Smooth muscle cell of the brain vasculature (primary cell): ENCODE data around the gene TYW1B.
"Not testable (repeated sequence)": the region's sequence is repeated elsewhere in the genome, so short reads cannot be mapped to it uniquely, and the experiment has no call there.

Experiments used
- DNase-seq: peaks from one replicate; pipeline ENCODE4 v3.0.0-alpha.2; 2012; ENCODE audit warnings: low read depth, low spot score

TYW1B gene

GRCh38 chr7:72626428-72627011 lies 201.5 kb downstream of the TYW1B start:
- not testable (repeated sequence) for DNase-seq

GRCh38 chr7:72625721-72626423 lies 202.1 kb downstream of the TYW1B start:
- DNase-seq, result not testable (repeated sequence)

- DNase-seq, result no peak
These were observed 205.5 kb downstream of the TYW1B start for GRCh38 chr7:72622532-72622931.

GRCh38 chr7:72621761-72622187 lies 206.2 kb downstream of the TYW1B start:
- not testable (repeated sequence) for DNase-seq

- not testable (repeated sequence) for DNase-seq
These were observed 207.1 kb downstream of the TYW1B start for GRCh38 chr7:72620923-72621322.

GRCh38 chr7:72618435-72619180 lies 209.4 kb downstream of the TYW1B start:
- not testable (repeated sequence) for DNase-seq

GRCh38 chr7:72609761-72610160 lies 218.2 kb downstream of the TYW1B start:
- DNase-seq, result not testable (repeated sequence)

GRCh38 chr7:72607988-72608387 lies 220.0 kb downstream of the TYW1B start:
- DNase-seq, result not testable (repeated sequence)

GRCh38 chr7:72605863-72606431 lies 222.1 kb downstream of the TYW1B start:
- DNase-seq, result not testable (repeated sequence)

GRCh38 chr7:72604771-72605611 lies 223.0 kb downstream of the TYW1B start:
- not testable (repeated sequence) for DNase-seq

- not testable (repeated sequence) for DNase-seq
These were observed 224.5 kb downstream of the TYW1B start for GRCh38 chr7:72603476-72603875.

GRCh38 chr7:72603073-72603472 lies 224.9 kb downstream of the TYW1B start:
- no peak for DNase-seq

GRCh38 chr7:72601683-72602082 lies 226.3 kb downstream of the TYW1B start:
- DNase-seq, result not testable (repeated sequence)

GRCh38 chr7:72590023-72590422 lies 238.0 kb downstream of the TYW1B start:
- DNase-seq, result not testable (repeated sequence)

- DNase-seq, result not testable (repeated sequence)
These were observed 240.7 kb downstream of the TYW1B start for GRCh38 chr7:72587267-72587666.

GRCh38 chr7:72584576-72584975 lies 243.4 kb downstream of the TYW1B start:
- DNase-seq, result not testable (repeated sequence)

- DNase-seq, result not testable (repeated sequence)
These were observed 244.2 kb downstream of the TYW1B start for GRCh38 chr7:72583620-72584361.

- not testable (repeated sequence) for DNase-seq
These were observed 247.7 kb downstream of the TYW1B start for GRCh38 chr7:72580142-72580770.

- DNase-seq, result no peak
These were observed 250.9 kb downstream of the TYW1B start for GRCh38 chr7:72577107-72577506.

- not testable (repeated sequence) for DNase-seq
These were observed 266.0 kb downstream of the TYW1B start for GRCh38 chr7:72561988-72562387.
